ENCODE data around the gene STOML2. TPM values are rescaled to one million over a fixed set of nuclear protein-coding genes. Genes with fewer than 3 reads are reported as not detected.

The STOML2 gene
- total and polyA plus RNA-seq, 2 donors (not counting 3 experiments of a cell fraction or from before 2014, with no cell fraction given), result 144 to 187 TPM

DNA sequence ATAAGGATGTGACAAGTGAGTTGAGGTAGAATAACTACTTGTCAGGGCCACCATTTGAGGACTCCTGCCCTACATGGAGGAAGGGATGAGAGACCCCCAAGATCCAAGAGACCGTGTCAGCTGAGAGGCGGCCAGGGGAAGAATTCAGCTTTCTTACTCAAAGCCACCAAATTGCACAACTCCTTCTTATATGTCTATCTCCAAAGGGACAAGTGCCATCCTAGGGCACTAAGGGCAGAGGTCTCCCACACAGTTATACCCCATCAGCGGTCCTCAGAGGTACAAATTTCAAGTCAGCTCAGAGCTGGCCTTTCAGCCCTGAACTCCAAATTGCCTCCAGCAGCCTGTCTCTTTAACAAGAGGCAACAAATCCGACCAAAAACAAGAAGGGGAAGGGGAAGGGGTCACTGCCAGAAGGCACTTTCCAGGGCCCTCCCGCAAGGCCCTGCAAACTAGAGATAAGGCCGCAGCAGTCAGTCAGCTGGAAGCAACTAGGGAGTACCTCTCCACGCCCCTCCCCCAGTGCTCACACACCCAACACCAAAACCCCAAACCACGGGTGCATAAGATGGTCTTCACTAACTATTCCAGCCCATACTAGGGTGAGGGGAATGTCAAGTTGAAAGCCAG, 6.1 kb upstream of the STOML2 start:
- POLR2A ChIA-PET, result no interaction called here
- Histone ChIP-seq H3K9ac (replicated peaks; ENCODE audit: extremely low read depth, insufficient read depth, low read length) (no peak overlapping the region), H3K27ac (ENCODE audit: insufficient read depth, low read depth, low read length) (no peak overlapping the region), H4K20me1 (replicated peaks; ENCODE audit: control insufficient read depth, extremely low read depth, insufficient read depth, low read length) (no peaks in the 10 kb centered on the region), H3K79me2 (ENCODE audit: control insufficient read depth, insufficient read depth, low read length) (peaks cover 30% of the 10 kb centered on the region), H2AFZ (ENCODE audit: low read depth, low read length) (no peak overlapping the region), H3K9me3 (replicated peaks; ENCODE audit: control insufficient read depth, insufficient read depth, low read length) (no peaks in the 10 kb centered on the region), H3K36me3 (ENCODE audit: control insufficient read depth in 2 of 2, extremely low read depth in 1 of 2, insufficient read depth in 2 of 2, low read length in 2 of 2) (peaks cover 6 to 35% of the 10 kb centered on the region in 2 experiments), H3K27me3 (ENCODE audit: control insufficient read depth in 2 of 2, insufficient read depth in 2 of 2, low read length in 2 of 2) (no peaks in the 10 kb centered on the region), H3K4me1 (ENCODE audit: control insufficient read depth, extremely low read depth, insufficient read depth, low read length) (peaks cover 37% of the 10 kb centered on the region), H3K9me1 (replicated peaks; ENCODE audit: control insufficient read depth, extremely low read depth, insufficient read depth, low read length) (no peaks in the 10 kb centered on the region), H3K4me3 (replicated peaks in 1 of 3; ENCODE audit: insufficient read depth in 1 of 3, low read depth in 1 of 3, low read length in 3 of 3) (no peak overlapping the region), H3K4me2 (ENCODE audit: insufficient read depth, low read length) (no peak overlapping the region)
- CTCF ChIA-PET, result no interaction called here
- DNase-seq (ENCODE audit: low read depth, low spot score) (no peak), FAIRE-seq (no peak)
- no TSS peak for BruUV-seq (replicated peaks)
- intact Hi-C loops (cut with micrococcal nuclease) (no loop called here), dilution Hi-C loops (cut with MboI; ENCODE audit: extremely low pct_ligation_motif_present, low sequenced_read_pairs) (no loop called here)
- TF ChIP-seq JUN (IDR thresholded peaks at IDR 0.05; ENCODE audit: borderline replicate concordance, insufficient read depth, insufficient read length, low read depth) (no peak), EZH2 (IDR thresholded peaks at IDR 0.05; ENCODE audit: borderline replicate concordance, low read depth, low read length, severe bottlenecking) (no peak), GATA2 (IDR thresholded peaks at IDR 0.05; ENCODE audit: insufficient read depth, insufficient read length, low read depth, low read length) (no peak), MYC (IDR thresholded peaks at IDR 0.05; ENCODE audit: low read depth, low read length) (no peak), POLR2AphosphoS5 (IDR thresholded peaks at IDR 0.05; ENCODE audit: insufficient read depth, low read depth, low read length) (no peak), POLR2A (IDR thresholded peaks at IDR 0.05; ENCODE audit: low read depth, low read length) (no peak), FOS (IDR thresholded peaks at IDR 0.05; ENCODE audit: borderline replicate concordance, insufficient read depth, low read length) (no peak)
- TF ChIP-seq, protein P1, sequence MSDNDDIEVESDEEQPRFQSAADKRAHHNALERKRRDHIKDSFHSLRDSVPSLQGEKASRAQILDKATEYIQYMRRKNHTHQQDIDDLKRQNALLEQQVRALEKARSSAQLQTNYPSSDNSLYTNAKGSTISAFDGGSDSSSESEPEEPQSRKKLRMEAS (IDR thresholded peaks at IDR 0.05; ENCODE audit: insufficient read depth, insufficient read length), result no peak
- TF ChIP-seq, protein P2, sequence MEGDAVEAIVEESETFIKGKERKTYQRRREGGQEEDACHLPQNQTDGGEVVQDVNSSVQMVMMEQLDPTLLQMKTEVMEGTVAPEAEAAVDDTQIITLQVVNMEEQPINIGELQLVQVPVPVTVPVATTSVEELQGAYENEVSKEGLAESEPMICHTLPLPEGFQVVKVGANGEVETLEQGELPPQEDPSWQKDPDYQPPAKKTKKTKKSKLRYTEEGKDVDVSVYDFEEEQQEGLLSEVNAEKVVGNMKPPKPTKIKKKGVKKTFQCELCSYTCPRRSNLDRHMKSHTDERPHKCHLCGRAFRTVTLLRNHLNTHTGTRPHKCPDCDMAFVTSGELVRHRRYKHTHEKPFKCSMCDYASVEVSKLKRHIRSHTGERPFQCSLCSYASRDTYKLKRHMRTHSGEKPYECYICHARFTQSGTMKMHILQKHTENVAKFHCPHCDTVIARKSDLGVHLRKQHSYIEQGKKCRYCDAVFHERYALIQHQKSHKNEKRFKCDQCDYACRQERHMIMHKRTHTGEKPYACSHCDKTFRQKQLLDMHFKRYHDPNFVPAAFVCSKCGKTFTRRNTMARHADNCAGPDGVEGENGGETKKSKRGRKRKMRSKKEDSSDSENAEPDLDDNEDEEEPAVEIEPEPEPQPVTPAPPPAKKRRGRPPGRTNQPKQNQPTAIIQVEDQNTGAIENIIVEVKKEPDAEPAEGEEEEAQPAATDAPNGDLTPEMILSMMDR (IDR thresholded peaks at IDR 0.05; ENCODE audit: extremely low read depth in 1 of 2, insufficient read depth in 1 of 2, low read depth in 1 of 2, low read length in 2 of 2), result no peak

Measured in endothelial cell of umbilical vein (primary cell).